NCI-H446 treated with DMSO at 0.1 percent for 48 hours (cell line): ENCODE results near the gene IFTAP.

Experiments used
- DNase-seq: peaks from one replicate; lab custom pipeline; 2025; lab: John Stamatoyannopoulos, UW

IFTAP gene

DNA sequence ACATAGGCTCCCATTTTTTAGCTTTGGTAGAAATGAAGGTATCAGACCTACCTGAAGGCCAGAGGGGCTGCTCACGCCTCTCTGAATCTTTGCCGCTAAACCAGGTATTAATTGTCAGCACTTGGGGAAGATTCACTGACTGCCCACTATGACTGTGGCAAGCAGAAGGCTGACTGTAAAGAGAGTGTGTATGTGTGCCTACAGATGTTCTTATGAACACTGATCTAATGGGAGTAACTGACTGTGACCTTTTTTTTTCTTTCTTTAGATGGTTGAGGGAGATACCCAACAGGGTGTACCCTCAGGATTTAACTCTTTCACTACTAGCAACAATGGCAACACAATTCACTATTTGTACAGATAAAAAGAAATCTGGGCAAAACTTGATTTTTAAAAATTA, 3.7 kb downstream of the IFTAP start, which contains the start of gene RAG2:
Gene RAG2, minus strand, starts transcription at position 186 of the 400 bp plus-strand sequence. CDS start 4,068 bp downstream, outside the sequence.
- no peak for DNase-seq

DNA sequence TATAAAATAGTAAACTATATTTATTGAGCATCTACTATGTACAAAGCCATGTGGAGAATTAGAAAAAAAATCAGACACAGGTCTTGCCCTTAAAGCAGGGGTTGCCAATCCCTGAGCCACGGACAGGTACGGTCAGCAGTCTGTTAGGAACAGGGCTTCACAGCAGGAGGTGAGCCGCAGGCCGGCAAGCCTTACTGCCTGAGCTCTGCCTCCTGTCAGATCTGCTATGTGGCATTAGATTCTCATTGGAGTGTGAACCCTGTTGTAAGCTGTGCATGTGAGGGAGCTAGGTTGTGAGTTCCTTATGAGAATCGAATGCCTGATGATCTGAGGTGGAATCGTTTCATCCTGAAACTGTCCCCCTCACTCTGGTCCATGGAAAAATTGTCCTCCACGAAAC, 5.9 kb downstream of the IFTAP start:
- no peak for DNase-seq

DNA sequence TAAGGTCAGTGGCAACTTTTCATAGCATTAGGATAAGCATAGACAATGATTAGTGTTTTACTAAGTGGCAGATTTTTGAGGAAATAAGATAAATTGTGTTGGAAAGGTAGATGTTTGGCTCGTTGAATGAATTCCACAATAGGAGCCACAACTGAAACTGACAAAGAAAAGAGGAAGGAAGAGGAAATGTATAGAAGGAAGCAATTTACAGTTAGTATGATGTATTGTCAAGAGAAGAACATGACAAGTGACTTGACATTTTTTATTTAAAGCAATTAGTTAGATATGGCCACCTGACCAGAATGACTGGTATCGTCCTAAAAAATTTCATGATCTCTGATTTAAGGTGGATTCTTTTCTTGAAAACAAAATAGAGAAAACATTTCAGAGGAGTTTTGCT, 6.9 kb downstream of the IFTAP start:
- DNase-seq = no peak

DNA sequence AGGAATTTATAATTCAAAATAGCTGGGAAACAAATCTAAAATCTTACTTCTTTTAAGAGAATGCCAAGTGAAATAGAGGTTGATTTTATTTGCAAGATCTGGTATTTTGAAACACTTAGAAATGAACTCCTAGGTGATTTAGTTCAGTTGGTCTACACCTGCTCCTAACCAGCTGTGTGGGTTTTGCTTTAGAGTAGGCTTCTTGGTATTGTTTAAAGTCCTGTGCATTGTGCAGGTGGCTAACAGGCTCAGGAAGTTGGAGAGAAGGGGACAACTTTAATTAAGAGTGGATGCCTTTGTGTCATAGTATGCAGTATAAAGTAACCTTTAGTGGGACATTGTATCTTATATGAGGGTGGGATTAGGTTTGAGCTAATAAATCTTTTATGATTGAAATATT, 7.8 kb downstream of the IFTAP start:
- DNase-seq = no peak

DNA sequence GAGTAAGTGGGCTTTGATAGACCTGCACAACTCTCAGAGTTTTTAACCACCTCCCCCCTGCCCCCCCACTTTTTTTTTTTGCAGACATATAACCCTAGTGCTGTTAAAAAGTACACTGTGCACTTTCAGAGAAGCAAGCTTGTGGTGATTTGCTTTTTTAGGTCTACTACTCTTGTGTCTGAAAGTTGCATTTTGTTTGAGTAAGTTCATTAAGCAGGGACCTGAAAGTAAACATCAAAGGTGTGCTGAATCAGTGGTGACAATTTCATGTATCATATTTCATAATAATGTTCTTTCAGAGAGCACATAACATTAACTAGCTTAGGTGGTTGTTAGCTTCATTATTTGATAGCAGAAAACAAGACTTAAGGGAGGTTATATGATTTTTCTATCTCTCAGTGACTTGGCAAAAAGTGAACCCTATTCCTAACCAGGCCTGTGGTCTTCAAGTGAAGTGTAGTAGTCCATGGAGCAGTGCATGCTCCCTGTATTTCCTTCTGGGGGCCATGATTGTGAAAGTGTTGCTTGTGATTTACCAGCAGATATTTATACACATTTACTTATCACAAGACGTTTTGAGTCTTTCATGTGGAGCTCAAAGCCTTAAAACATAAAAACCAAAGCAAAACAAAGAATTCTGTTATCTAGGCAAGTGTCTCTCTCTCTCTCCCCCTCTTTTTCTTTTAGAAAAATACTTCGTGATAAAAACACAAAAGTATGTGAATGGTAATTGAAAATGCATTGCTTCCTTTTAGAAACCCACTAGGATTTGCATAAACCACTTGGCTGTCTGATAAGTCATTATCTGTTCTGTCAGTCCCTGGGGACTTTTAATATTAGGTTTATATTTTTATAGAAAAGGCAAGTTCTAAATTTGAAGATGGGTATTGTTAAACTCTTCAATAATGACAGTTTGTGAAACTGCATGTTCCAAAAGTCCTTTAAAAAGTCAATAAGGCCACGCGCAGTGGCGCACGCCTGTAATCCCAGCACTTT, 11.2 kb downstream of the IFTAP start:
- DNase-seq = no peak

DNA sequence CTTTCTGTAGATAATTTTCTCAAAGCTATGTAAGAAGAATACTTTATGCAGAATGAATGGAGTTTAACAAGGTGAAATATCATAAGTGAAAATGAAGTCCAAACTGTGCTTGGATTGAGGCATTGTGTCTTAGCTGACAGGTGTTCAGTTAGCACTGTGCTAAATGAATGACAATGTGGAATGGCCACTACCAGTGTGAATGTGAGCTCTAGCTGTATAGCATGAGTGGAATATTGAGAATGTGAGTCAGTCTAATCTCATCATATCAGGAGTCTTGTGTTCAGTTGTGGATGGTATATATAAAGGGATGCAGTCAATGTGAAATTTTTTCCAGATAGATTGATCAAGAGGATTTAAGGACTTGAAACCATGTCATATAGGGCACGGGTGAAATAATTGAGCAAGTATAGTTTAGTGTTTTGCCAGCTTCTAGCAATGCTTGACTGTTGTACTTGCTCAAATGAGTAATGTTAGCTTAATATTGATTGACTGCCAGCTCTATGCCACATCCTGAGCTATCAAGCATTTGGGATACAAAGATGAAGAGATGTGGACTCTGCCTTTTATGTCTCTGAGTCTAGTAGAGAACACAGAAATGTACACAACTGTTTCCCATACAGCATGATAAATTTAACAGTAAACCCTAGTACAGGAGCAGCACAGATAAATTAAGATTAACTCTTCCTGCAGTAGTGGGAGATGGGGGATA, 14.3 kb downstream of the IFTAP start:
- DNase-seq = no peak

DNA sequence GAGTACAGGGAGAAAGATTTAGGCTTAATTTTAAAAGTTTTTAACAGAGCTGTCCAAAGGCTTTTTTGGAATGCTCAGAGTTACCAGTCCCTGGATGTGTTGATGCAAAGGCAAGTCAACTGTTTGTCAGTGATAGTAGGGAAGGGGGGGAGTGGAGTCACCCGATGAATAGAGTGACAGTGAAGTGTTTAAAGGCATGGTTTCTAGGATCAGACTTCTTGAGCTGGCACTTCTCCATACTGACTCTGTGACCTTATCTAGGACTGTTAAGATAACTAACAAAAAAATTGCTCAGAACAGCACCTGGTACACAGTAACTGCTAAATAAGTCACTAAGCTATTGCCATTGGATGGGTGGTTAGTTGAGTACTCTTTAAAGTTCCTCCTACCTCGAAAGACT, 15.1 kb downstream of the IFTAP start:
- no peak for DNase-seq

DNA sequence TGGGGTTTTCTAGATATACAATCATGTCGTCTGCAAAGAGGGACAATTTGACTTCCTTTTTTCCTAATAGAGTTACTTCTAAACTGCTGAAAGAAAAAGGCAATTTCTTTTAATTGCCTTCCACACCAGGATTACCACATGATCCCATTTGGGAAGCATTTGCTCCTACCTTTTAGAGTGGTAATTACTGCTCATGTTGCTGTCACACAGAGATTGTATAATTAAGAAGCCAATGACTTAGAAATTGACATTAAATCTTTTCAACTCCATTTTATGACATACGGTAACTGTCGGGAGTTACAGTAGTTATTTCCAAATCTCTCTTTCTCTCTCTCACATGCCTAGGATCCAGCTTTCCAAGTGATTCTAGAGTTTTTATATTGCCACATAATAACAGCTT, 21.5 kb downstream of the IFTAP start:
- DNase-seq = no peak

DNA sequence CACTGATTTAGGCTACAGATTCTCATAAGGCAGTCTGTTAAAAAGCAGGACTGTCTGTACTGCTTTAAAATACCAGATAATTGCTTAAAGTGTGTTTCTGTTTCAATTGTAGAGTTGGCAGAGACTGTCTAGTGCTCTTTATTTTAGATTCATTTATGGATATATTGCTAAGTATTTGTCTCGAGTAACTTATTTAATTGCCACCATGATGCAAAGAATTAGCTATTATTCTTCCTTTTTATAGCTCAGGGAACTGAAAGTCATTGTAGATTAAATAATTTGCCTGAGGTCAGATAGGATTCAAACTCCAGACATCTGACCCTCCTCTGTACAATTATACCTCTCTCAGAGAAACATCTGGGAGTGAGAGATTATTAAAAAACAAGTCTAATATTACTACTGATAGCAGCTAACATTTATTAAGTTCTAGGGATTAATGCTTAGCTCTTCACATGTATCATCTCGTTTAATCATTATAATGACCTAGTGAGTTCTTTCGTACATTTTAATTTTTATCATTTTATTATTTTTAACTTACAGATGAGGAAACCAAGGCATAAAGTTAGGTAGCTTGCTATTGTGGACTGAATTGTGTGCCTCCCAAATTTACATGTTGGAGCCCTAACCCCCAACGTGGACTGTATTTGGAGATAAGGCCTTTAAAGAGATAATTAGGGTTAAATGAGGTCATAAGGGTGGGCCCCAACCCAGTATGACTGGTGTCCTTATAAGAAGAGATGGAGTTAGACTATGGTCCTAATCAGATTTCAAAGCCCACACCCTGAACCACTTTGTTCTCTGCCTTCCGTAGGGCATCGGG, 23.5 kb downstream of the IFTAP start:
- DNase-seq = no peak

DNA sequence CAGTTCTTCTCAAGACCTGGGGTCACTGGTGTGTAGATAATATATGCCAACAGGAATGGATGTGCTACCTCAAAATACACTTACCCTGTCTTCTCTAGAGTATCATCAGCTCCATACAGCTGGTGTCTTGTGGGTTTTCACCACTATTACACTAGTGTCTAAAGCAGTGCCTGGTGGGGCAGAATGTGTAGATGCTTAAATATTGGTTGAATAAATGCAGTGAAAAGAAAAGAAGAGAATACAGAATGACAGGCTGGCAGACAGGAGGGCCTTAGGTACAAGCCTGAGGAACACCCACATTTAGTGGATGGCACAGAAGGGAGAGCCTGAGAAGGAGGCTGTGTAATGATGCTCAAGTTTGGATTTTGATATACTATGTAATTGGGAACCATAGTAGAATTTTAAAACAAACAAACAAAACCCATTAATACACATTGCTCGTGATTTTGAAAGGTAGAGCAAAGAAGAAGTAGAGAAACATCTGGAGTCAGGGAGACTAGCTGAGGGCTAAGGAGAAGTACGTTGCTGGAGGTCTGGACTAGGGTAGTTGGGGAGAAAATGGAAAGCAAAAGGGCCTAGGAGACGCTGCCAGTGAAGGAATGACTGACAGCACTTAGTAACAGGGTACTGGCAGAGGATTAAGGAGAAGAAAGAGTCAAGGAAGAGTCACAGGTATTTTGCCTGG, 24.2 kb downstream of the IFTAP start:
- DNase-seq = no peak

DNA sequence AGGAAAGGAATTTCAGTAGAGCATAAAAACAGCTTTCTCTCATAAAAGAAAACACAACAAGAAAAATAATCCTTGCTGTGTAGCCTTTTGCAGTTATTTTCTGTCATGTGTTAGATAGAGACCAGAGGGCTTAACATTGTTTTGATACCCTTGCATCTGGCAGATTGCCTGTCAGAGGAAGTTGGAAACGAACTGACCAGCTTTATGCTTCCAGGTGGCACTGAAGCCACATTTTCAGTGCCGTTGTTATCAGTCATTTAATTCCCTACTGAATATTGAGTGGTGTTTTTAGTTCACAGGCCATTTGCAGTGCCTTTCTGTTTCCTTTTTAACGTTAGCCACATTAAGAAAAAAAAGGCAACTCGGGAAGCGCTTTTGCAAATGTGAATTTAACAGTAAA, 25.2 kb downstream of the IFTAP start:
- DNase-seq = no peak

DNA sequence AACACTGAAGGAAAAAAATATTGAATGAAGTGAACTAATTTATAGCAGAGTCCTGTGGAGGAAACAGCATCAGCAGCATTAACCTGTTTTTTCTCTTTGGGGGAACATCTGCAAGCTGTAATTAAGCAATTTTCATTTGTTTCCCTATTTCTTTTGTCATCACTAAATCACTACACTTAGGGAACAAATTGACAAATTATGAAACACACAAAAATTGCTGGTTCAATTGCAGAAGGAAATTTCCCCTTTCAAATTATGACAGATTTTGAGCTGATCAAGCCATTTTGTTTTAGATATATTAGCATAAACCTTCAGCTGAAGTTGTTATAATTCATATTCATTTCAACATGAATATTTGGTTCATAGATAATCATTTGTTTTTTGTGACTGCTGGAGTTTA, 25.9 kb downstream of the IFTAP start:
- no peak for DNase-seq

DNA sequence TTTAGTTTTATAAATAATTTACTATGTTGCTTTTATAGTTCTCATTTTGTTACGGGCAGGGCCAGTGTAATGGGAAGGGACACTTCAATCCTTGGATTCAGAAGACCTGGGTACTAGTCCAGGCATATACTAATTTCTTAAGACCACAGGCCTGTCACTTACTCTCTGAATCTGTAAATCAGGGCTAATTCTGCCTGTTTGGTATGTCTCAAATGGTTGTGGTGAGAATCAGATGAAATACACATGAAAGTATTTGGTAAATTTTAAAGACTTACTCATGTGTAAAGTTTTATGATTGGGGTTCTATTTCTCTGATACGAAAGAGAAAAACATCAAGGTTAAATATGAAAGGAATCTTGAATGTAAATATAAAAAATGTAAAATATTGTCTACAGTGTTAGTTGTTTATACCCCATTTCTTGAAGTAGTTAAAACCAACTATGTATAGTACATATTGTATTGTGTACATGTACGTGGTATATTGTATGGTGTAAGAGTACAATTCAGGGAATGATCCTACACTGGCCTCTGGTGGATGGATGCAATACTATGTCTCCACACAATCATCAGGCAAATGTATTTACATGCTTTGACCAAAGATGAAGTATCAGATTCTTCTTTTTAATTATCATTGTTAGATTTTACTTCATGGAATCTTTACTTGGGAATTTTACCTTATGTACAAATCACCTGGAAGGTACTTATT, 28.3 kb downstream of the IFTAP start:
- no peak for DNase-seq

DNA sequence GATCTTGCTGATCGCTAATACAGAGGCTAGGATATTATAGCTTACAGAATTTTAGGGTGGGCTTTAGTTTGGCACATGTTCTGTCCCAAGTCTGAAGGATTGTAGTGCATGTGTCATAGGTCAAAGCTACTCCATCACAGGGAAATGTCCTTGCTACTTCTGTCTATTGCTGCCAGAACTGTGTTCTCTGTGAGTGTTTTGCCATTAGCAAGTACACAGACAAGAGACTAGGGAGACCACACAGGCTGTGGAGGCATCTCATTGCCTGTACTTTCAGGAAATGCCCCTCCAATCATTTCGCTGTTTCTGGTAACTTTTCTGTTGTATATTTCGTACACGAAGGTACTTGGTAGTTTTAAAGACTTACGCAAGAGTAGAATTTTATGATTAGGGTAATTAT, 29.2 kb downstream of the IFTAP start:
- no peak for DNase-seq

DNA sequence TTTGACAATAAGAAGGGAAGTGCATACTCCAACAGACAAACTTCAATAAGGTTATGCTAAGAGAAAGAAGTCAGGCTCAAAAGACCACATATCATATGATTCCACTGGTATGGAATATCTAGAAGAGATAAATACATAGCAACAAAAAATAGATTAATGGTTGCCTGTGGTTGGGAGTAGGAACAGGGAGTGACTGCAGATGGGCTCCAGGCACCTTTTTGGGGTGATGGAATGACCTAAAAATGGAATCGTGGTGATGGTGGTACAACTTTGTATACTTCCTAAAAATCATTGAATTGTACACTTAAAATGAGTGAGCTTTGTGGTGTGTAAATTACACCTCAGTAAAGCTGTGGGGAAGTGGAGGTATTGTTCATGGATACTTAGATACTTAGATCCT, 32.7 kb downstream of the IFTAP start:
- no peak for DNase-seq

DNA sequence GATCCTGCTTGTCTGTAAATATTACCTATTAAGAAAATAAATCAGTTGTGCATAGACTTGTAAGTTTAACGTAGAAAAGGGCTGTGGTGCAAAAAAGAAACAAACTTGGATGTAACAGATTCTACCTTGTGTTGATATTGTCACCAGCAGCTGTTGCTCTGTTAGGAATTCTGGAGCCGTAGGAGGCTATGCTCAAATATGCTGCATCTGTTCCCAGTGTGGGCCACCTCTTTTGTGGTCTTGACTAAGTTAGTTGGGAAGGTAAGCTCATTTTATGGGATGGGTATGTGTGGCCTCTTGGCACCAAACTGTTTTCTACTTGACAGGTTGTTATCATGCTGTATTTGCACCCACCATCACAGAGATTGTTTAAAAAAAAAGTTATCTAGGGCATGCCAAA, 33.2 kb downstream of the IFTAP start:
- no peak for DNase-seq

DNA sequence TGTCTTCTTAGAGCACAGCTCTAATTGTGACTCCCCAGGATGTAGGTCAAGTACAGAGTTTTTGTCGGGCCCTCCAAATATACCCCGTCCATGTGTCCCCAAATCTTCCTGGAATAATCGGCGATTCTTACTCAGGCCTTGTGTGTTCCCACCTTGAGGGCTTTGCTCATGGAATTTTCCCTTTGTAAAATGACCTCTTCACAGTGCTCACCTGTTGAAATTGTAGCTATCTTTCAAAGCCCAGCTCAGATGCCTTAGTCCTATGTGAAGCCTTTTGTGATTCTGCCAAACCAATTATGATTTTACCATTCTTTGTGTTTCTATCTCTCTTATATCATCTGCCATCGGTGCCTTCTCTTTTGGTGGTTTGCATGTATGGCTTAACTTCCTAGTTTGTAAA, 33.8 kb downstream of the IFTAP start:
- no peak for DNase-seq

DNA sequence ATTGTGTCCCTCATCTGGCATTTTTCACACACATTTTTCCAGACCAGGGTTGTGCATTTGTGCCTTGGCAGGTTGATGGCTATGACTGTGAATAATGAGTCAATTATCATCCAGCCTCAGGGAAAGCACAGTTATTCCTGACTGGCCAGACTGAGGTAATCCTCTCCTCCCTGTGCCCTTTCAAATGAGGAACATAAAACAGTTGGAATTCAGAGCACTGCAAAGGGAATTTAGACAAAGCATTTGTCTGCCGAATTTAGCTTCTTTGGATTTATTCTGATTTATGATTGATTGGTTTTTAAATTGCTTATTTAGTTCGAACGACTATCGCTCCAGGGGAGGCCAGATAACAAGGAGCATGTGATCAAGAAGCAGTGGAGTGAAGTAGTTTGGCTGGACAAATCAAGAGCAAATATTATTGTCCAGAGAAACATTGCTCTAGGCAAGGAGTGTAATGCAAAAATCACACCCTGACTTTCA, 34.5 kb downstream of the IFTAP start:
- no peak for DNase-seq

DNA sequence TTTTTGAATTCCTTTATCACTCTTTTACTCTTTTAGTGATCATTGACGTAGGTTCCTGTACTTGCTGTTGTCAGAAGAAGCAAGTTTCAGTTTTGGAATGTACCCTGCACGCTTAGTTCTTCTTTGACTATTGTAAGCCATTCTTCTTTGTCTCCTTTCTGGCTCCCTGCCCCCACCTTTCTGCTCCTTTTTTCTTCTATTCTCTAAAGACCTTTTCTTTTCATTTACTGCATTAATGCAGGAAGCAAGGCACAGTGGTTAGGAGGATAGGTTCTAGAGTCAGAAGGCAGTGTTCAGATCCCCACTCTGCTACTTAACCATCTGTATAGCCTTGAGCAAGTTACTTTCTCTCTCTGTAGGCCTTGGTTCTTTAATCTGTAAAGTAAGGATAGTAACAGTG, 37.5 kb downstream of the IFTAP start:
- no peak for DNase-seq

DNA sequence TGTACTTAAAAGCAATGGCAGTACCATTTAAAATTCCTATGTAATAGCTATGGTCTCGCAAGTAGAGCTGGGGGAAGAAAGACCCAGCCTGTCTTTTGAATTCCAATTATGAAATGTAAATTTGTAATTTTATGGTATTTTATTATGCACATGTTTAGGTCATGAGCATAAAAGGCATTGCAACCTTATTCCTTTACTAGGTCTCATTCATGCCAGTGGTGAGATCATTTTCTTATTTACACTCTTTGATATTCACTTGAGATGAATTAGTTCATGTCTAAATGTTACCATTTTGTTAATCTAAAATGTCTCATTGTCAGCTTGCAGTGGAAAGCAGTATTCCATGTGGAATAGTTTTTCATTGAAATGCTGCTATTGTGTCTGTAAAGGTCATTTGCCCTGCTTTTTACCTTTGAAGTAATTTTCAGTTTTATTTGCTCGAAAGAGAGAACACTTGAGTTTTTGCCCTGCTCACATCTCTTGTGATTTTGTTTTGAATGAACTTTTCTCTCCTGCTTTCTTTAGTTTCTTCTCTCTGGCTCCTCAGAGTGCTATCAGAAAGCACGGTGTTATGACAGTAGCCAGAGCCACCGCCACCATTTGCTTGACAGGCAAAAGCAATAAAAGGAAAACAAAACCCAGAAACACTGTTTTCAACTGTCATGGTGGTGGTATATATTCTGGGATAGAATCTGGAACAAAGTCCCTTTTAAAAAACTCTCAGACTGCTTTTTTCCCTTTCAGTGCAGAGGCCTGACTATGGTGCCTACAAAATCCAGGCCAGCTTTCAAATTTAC, 41.0 kb downstream of the IFTAP start:
- DNase-seq = no peak
